Measurements from ENCODE around the gene CYP20A1. TPM values are rescaled to one million over a fixed set of nuclear protein-coding genes. Genes with fewer than 3 reads are reported as not detected.

The CYP20A1 gene
- total RNA-seq, 1 experiment from 2014 or later = 19.8 TPM

DNA sequence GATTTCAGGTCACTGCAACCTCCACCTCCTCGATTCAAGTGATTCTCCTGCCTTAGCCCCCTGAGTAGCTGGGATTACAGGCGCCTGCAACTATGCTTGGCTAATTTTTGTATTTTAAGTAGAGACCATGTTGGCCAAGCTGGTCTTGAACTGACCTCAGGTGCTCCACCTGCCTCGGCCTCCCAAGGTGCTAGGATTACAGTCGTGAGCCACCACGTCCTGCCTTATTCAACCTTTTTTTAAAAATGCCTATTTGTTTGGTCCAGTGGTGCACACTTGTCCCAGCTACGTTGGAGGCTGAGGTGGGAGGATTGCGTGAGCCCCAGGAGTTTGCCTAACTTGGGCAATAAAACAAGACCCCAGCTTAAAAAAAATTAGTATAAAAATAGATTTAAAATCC, 43.3 kb downstream of the CYP20A1 start:
- peaks cover 8% of the 10 kb centered on the region; the same call in 1 of the 2 replicates for H3K4me1 ChIP-seq (ENCODE audit: control insufficient read depth, insufficient read depth, low read length)
- no peaks in the 10 kb centered on the region for H3K27me3 ChIP-seq (ENCODE audit: control insufficient read depth, insufficient read depth, low read length)
- no peak overlapping the region for H3K27ac ChIP-seq (ENCODE audit: low read length)
- POLR2A ChIA-PET = no interaction called here
- no peak overlapping the region for H3K4me3 ChIP-seq (ENCODE audit: low read depth in 2 of 2, low read length in 2 of 2)
- H3K36me3 ChIP-seq (ENCODE audit: control insufficient read depth, insufficient read depth, low read length) = peaks cover 16% of the 10 kb centered on the region; the same call in 1 of the 2 replicates
- ATAC-seq = no peak
- H3K9me3 ChIP-seq (ENCODE audit: control insufficient read depth, insufficient read depth, low read depth, low read length) = no peaks in the 10 kb centered on the region
- BruUV-seq (replicated peaks) = no TSS peak
- no peak for TF ChIP-seq POLR2AphosphoS5 (IDR thresholded peaks at IDR 0.05; ENCODE audit: low read depth, low read length)
- no peak for TF ChIP-seq SIN3A (IDR thresholded peaks at IDR 0.05; ENCODE audit: borderline replicate concordance, insufficient read depth, low read depth, low read length)
- TF ChIP-seq TCF7L2 (IDR thresholded peaks at IDR 0.05; ENCODE audit: low read depth, low read length) = no peak
- TF ChIP-seq, protein P1, sequence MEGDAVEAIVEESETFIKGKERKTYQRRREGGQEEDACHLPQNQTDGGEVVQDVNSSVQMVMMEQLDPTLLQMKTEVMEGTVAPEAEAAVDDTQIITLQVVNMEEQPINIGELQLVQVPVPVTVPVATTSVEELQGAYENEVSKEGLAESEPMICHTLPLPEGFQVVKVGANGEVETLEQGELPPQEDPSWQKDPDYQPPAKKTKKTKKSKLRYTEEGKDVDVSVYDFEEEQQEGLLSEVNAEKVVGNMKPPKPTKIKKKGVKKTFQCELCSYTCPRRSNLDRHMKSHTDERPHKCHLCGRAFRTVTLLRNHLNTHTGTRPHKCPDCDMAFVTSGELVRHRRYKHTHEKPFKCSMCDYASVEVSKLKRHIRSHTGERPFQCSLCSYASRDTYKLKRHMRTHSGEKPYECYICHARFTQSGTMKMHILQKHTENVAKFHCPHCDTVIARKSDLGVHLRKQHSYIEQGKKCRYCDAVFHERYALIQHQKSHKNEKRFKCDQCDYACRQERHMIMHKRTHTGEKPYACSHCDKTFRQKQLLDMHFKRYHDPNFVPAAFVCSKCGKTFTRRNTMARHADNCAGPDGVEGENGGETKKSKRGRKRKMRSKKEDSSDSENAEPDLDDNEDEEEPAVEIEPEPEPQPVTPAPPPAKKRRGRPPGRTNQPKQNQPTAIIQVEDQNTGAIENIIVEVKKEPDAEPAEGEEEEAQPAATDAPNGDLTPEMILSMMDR (IDR thresholded peaks at IDR 0.05) = no peak
- TF ChIP-seq, protein P2, sequence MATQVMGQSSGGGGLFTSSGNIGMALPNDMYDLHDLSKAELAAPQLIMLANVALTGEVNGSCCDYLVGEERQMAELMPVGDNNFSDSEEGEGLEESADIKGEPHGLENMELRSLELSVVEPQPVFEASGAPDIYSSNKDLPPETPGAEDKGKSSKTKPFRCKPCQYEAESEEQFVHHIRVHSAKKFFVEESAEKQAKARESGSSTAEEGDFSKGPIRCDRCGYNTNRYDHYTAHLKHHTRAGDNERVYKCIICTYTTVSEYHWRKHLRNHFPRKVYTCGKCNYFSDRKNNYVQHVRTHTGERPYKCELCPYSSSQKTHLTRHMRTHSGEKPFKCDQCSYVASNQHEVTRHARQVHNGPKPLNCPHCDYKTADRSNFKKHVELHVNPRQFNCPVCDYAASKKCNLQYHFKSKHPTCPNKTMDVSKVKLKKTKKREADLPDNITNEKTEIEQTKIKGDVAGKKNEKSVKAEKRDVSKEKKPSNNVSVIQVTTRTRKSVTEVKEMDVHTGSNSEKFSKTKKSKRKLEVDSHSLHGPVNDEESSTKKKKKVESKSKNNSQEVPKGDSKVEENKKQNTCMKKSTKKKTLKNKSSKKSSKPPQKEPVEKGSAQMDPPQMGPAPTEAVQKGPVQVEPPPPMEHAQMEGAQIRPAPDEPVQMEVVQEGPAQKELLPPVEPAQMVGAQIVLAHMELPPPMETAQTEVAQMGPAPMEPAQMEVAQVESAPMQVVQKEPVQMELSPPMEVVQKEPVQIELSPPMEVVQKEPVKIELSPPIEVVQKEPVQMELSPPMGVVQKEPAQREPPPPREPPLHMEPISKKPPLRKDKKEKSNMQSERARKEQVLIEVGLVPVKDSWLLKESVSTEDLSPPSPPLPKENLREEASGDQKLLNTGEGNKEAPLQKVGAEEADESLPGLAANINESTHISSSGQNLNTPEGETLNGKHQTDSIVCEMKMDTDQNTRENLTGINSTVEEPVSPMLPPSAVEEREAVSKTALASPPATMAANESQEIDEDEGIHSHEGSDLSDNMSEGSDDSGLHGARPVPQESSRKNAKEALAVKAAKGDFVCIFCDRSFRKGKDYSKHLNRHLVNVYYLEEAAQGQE (IDR thresholded peaks at IDR 0.05; ENCODE audit: insufficient read depth in 1 of 2, low read depth in 2 of 2, low read length in 1 of 2) = no peak
- intact Hi-C loops (cut with micrococcal nuclease; ENCODE audit: unreplicated experiment) = no loop called here
- no peak for DNase-seq (ENCODE audit: low read depth, low spot score)
- in situ Hi-C loops (cut with HindIII; ENCODE audit: low pct_unique_long_range_greater_than_20kb, low sequenced_read_pairs) = no loop called here
- CTCF ChIA-PET = no interaction called here

DNA sequence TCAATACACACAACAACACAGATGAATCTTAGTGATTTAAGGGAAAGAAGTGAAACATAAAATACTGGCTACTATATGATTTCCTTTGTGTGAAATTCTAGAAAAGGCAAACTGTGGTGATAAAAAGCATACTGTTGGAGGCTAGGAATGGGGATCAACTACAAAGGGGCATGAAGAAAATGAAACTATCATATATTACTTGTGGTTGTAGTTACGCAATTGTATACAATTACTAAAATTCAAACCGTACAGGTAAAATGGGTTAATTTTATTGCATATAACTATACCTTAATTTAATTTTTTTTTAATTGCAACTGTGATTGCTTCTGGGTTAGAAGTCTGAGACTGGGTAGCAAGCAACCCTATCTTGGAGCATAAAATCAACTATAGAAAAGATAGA, 47.7 kb downstream of the CYP20A1 start:
- intact Hi-C loops (cut with micrococcal nuclease; ENCODE audit: unreplicated experiment) (no loop called here), in situ Hi-C loops (cut with HindIII; ENCODE audit: low pct_unique_long_range_greater_than_20kb, low sequenced_read_pairs) (no loop called here)
- ChIA-PET POLR2A (no interaction called here), CTCF (no interaction called here)
- no peaks in the 10 kb centered on the region for H3K9me3 ChIP-seq (ENCODE audit: control insufficient read depth, insufficient read depth, low read depth, low read length)
- H3K36me3 ChIP-seq (ENCODE audit: control insufficient read depth, insufficient read depth, low read length) = peaks cover 15% of the 10 kb centered on the region; the same call in 1 of the 2 replicates
- H3K4me3 ChIP-seq (ENCODE audit: low read depth in 2 of 2, low read length in 2 of 2) = no peak overlapping the region
- H3K27ac ChIP-seq (ENCODE audit: low read length) = no peak overlapping the region
- no peaks in the 10 kb centered on the region for H3K27me3 ChIP-seq (ENCODE audit: control insufficient read depth, insufficient read depth, low read length)
- H3K4me1 ChIP-seq (ENCODE audit: control insufficient read depth, insufficient read depth, low read length) = no peaks in the 10 kb centered on the region
- BruUV-seq (replicated peaks) = no TSS peak
- DNase-seq (ENCODE audit: low read depth, low spot score) = no peak
- no peak for ATAC-seq
- TF ChIP-seq TCF7L2 (IDR thresholded peaks at IDR 0.05; ENCODE audit: low read depth, low read length) (no peak), POLR2AphosphoS5 (IDR thresholded peaks at IDR 0.05; ENCODE audit: low read depth, low read length) (no peak)

DNA sequence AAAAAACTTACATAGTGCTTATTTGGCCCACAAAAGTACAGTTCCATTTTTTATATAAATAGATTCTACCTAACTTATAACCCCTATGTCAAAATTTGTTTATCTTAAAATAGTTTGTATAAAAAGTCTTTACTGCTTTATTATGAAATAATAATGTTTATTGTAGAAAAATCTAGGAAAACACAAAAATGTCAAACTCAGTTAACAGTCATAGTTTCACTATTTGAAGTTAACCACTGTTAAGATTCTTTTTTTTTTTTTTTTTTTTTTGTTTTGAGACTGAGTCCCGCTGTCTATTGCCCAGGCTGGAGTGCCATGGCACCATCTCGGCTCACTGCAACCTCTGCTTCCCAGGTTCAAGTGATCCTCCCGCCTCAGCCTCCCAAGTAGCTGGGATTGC, 62.8 kb downstream of the CYP20A1 start:
- TF ChIP-seq, protein P2 (IDR thresholded peaks at IDR 0.05; ENCODE audit: insufficient read depth in 1 of 2, low read depth in 2 of 2, low read length in 1 of 2) = no peak
- TF ChIP-seq, protein P1 (IDR thresholded peaks at IDR 0.05) = no peak
- no peak for TF ChIP-seq SIN3A (IDR thresholded peaks at IDR 0.05; ENCODE audit: borderline replicate concordance, insufficient read depth, low read depth, low read length)
- no peak for TF ChIP-seq POLR2AphosphoS5 (IDR thresholded peaks at IDR 0.05; ENCODE audit: low read depth, low read length)
- TF ChIP-seq TCF7L2 (IDR thresholded peaks at IDR 0.05; ENCODE audit: low read depth, low read length) = no peak
- Histone ChIP-seq H3K9me3 (ENCODE audit: control insufficient read depth, insufficient read depth, low read depth, low read length) (no peaks in the 10 kb centered on the region), H3K27me3 (ENCODE audit: control insufficient read depth, insufficient read depth, low read length) (no peaks in the 10 kb centered on the region), H3K4me3 (ENCODE audit: low read depth in 2 of 2, low read length in 2 of 2) (no peak overlapping the region), H3K4me1 (ENCODE audit: control insufficient read depth, insufficient read depth, low read length) (no peaks in the 10 kb centered on the region), H3K36me3 (ENCODE audit: control insufficient read depth, insufficient read depth, low read length) (peaks cover 3% of the 10 kb centered on the region; the same call in 1 of the 2 replicates), H3K27ac (ENCODE audit: low read length) (no peak overlapping the region)
- CTCF ChIA-PET = interaction anchor here (0.6 kb wide), 1 partner anchor 28 kb away, joined by 4 read pairs; no protein-coding TSS in a partner anchor
- BruUV-seq (replicated peaks) = no TSS peak
- in situ Hi-C loops (cut with HindIII; ENCODE audit: low pct_unique_long_range_greater_than_20kb, low sequenced_read_pairs) (no loop called here), intact Hi-C loops (cut with micrococcal nuclease; ENCODE audit: unreplicated experiment) (no loop called here)
- ATAC-seq = no peak
- POLR2A ChIA-PET = no interaction called here
- no peak for DNase-seq (ENCODE audit: low read depth, low spot score)
